ENCODE results near the gene S100A6. TPM values are rescaled to one million over a fixed set of nuclear protein-coding genes. Genes with fewer than 3 reads are reported as not detected.

The S100A6 gene
- total and polyA plus RNA-seq, 2 donors (not counting 1 experiment from before 2014, with no cell fraction given): 110 to 213 TPM

DNA sequence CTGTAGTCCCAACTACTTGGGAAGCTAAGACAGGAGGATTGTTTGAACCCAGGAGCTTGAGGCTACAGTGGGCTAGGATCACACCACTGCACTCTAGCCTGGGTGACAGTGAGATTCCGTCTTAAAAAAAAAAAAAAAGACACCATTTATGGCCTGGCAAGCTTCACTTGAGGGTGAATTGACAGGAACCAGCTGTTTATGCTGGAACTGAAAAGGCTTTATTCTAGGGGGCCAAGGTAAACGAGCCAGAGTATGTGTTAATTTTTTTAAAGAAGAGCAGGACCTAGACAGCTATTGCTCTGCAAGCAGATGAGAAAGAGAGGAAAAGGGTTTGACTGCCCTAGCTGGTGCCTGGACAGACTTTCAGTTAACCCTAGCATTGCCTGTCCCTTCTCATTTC, 37.0 kb downstream of the S100A6 start:
- peaks cover 8% of the 10 kb centered on the region in 2 donors for H3K4me1 ChIP-seq (ENCODE audit: control insufficient read depth in 2 of 2, insufficient read depth in 2 of 2, low read length in 2 of 2)
- ChIA-PET CTCF (interaction anchor here (0.5 to 1.3 kb wide), 4 partner anchors 14 to 635 kb away, joined by 3 to 5 read pairs (median 4); no protein-coding TSS in a partner anchor), POLR2A (interaction anchor here (0.7 kb wide), 1 partner anchor 41 kb away, joined by 4 read pairs; no protein-coding TSS in a partner anchor)
- intact Hi-C loops (cut with micrococcal nuclease): no loop called here
- H3K27me3 ChIP-seq (replicated peaks in 1 of 4; ENCODE audit: control extremely low read depth in 1 of 4, control insufficient read depth in 3 of 4, insufficient read depth in 4 of 4, low read length in 3 of 4): peaks cover 0 to 10% (median 5%) of the 10 kb centered on the region in 4 experiments
- H2AFZ ChIP-seq (ENCODE audit: insufficient read depth, low read depth, low read length, poor library complexity, severe bottlenecking): no peak overlapping the region
- peaks cover 28% of the 10 kb centered on the region for H3K27me3 Mint-ChIP-seq
- TF ChIP-seq CTCF (IDR thresholded peaks at IDR 0.05) (no peak), EZH2 (IDR thresholded peaks at IDR 0.05; ENCODE audit: borderline replicate concordance, insufficient read depth, low read depth, low read length, poor library complexity, severe bottlenecking) (no peak)
- no peak overlapping the region for H3K27ac ChIP-seq (ENCODE audit: low read length in 2 of 2)
- no peak overlapping the region for H3K4me3 Mint-ChIP-seq
- no peak overlapping the region for H3K4me3 ChIP-seq (ENCODE audit: control extremely low read depth in 1 of 5, extremely low read depth in 1 of 5, insufficient read depth in 1 of 5, low read depth in 2 of 5, low read length in 4 of 5)
- peaks cover 10% of the 10 kb centered on the region for H3K4me1 Mint-ChIP-seq
- H4K20me1 ChIP-seq (ENCODE audit: control insufficient read depth, insufficient read depth, low read length, poor library complexity, severe bottlenecking): no peaks in the 10 kb centered on the region
- H3K4me2 ChIP-seq (replicated peaks; ENCODE audit: low read depth, low read length, poor library complexity, severe bottlenecking): no peak overlapping the region
- H3K9me3 Mint-ChIP-seq (ENCODE audit: insufficient read depth): no peaks in the 10 kb centered on the region
- H3K36me3 ChIP-seq (replicated peaks in 1 of 2; ENCODE audit: control extremely low read depth in 1 of 2, control insufficient read depth in 1 of 2, extremely low read depth in 1 of 2, insufficient read depth in 2 of 2, low read length in 1 of 2): no peaks in the 10 kb centered on the region
- no peak overlapping the region for H3K27ac Mint-ChIP-seq
- H3K9me3 ChIP-seq (ENCODE audit: control extremely low read depth in 1 of 3, control insufficient read depth in 2 of 3, insufficient read depth in 1 of 3, low read length in 2 of 3): no peaks in the 10 kb centered on the region
- ATAC-seq (ENCODE audit: low read depth) (no peak), DNase-seq (no peak)
- H3K79me2 ChIP-seq (ENCODE audit: control insufficient read depth, insufficient read depth, low read length): no peaks in the 10 kb centered on the region
- H3K9ac ChIP-seq (ENCODE audit: low read length): no peak overlapping the region
- 0% methylated on average over 1 of the region's 2 CpGs for WGBS (ENCODE audit: insufficient coverage)

DNA sequence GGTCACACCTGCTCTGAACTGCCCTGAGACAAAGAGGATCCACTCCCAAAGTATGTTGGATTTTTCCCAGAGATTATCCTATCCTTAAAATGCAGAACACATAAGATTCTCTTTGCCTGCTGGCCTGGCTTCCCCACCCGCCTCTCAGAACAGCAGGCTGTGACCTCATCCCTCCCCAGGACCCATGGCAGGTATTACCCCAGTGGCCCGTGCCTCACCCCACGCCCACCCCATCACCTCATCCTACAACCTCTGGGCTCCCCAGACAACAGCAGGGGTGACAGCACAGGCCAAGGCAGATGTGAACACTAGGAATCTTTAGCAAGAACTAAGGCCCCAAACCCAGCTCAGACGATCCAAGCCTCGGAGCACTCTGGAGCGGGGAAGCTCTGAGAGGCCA, 40.3 kb downstream of the S100A6 start:
- DNase-seq (no peak), ATAC-seq (ENCODE audit: low read depth) (peak; percentile 19)
- intact Hi-C loops (cut with micrococcal nuclease): loop anchor here (1.0 kb wide), 2 partner anchors 30 to 143 kb away; no protein-coding TSS in a partner anchor
- ChIA-PET POLR2A (interaction anchor here (0.6 kb wide), 1 partner anchor 495 kb away, joined by 3 read pairs; no protein-coding TSS in a partner anchor), CTCF (interaction anchor here (0.7 to 3.8 kb wide), 20 partner anchors 10 to 180 kb away, joined by 3 to 59 read pairs (median 4); partner anchors contain the start of genes PGLYRP4 and S100A9)
- TF ChIP-seq EZH2 (IDR thresholded peaks at IDR 0.05; ENCODE audit: borderline replicate concordance, insufficient read depth, low read depth, low read length, poor library complexity, severe bottlenecking): no peak
- no peak for TF ChIP-seq CTCF (IDR thresholded peaks at IDR 0.05)
- H3K27me3 ChIP-seq (replicated peaks in 1 of 4; ENCODE audit: control extremely low read depth in 1 of 4, control insufficient read depth in 3 of 4, insufficient read depth in 4 of 4, low read length in 3 of 4): peaks cover 0 to 17% (median 6%) of the 10 kb centered on the region in 4 experiments
- no peaks in the 10 kb centered on the region for H4K20me1 ChIP-seq (ENCODE audit: control insufficient read depth, insufficient read depth, low read length, poor library complexity, severe bottlenecking)
- H3K4me2 ChIP-seq (replicated peaks; ENCODE audit: low read depth, low read length, poor library complexity, severe bottlenecking): no peak overlapping the region
- Mint-ChIP-seq H3K4me1 (peaks cover 10% of the 10 kb centered on the region), H3K27ac (no peak overlapping the region), H3K27me3 (peaks cover 36% of the 10 kb centered on the region), H3K9me3 (ENCODE audit: insufficient read depth) (no peaks in the 10 kb centered on the region), H3K4me3 (no peak overlapping the region)
- WGBS (ENCODE audit: insufficient coverage): 81% methylated on average over 6 of the region's 6 CpGs
- peaks cover 8% of the 10 kb centered on the region in 2 donors for H3K4me1 ChIP-seq (ENCODE audit: control insufficient read depth in 2 of 2, insufficient read depth in 2 of 2, low read length in 2 of 2)
- H3K27ac ChIP-seq (ENCODE audit: low read length in 2 of 2): no peak overlapping the region
- no peaks in the 10 kb centered on the region for H3K9me3 ChIP-seq (ENCODE audit: control extremely low read depth in 1 of 3, control insufficient read depth in 2 of 3, insufficient read depth in 1 of 3, low read length in 2 of 3)
- no peak overlapping the region for H3K9ac ChIP-seq (ENCODE audit: low read length)
- H2AFZ ChIP-seq (ENCODE audit: insufficient read depth, low read depth, low read length, poor library complexity, severe bottlenecking): no peak overlapping the region
- no peak overlapping the region for H3K4me3 ChIP-seq (ENCODE audit: control extremely low read depth in 1 of 5, extremely low read depth in 1 of 5, insufficient read depth in 1 of 5, low read depth in 2 of 5, low read length in 4 of 5)
- H3K36me3 ChIP-seq (replicated peaks in 1 of 2; ENCODE audit: control extremely low read depth in 1 of 2, control insufficient read depth in 1 of 2, extremely low read depth in 1 of 2, insufficient read depth in 2 of 2, low read length in 1 of 2): no peaks in the 10 kb centered on the region
- no peaks in the 10 kb centered on the region for H3K79me2 ChIP-seq (ENCODE audit: control insufficient read depth, insufficient read depth, low read length)
